ENCODE data around the gene PRKAR1B.

Gene PRKAR1B

DNA sequence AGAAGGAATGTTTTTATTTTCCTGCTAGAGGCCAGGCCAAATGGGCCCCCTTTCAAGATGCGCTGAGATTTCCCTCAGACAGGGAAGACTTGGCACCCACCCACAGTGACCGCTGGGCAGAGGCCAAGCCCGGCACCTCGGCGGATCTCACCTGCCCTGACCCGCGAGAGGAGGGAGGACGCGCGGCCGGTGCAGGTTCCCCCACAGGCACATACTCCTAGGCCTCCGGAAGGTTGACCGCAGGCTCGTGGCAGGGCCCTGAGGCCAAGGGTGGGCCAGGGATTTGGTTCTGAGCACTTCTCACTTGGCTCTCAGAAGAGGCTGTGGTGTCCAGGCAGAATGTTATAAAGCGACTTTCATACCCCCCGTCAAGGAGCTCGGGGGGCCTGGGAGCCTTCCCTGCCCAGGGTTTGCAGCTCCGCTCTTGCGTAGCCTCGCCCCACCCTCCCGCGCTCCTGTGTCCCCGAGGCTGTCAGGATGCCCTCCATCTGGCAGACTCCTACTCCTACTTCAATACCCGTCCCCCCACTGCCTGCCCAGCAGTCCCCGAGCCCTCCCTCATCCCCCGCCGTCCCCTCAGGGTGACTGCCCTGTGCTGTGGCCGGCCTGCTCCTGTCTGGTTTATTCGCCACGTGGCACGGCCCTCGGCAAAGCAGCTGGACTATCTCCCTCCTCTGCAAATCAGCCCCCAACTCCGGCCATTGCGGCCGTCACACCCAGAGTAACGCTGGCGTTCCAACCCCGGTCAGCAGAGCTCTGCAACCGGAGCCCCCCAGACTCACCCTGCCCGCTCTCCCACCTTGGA, 156.9 kb downstream of the PRKAR1B start:
- no peak for DNase-seq

DNA sequence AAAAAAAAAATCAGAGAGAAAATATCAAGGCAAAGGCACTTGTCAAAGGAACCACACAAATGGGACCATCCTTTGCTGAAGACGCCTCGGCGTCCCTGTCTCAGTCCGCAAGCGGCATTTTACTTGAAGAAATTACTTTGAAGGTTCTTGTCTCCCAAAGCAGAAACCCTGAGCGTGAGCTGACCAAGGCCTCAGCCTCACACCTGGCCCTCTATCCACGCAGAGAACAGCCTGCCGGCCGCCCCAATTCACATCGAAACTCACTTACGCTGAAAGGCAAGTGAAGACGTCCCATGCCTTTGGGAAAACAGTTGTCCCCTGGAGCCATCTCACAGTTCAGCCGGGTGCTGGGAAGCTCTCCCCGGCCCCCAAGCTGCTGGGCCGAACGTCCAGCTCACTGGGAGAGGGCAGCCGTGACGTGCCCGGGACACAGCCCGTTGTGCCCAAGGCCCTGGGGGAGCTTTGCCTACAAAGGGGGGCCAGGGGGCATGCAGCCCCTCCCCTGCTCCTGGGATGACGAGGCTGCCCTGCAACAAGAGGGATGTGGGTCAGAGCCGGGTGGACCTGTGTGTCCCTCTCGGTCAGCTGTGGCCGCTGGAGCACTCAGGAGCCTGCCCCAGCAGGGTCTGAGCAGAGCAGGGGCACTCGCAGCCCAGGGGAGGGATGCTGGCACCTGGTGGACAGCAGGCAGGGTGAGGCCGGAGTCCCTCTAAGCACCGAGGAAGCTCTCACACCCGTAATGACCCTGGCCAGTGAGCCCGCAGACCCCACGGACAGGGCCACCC, 157.8 kb downstream of the PRKAR1B start:
- DNase-seq, result no peak

DNA sequence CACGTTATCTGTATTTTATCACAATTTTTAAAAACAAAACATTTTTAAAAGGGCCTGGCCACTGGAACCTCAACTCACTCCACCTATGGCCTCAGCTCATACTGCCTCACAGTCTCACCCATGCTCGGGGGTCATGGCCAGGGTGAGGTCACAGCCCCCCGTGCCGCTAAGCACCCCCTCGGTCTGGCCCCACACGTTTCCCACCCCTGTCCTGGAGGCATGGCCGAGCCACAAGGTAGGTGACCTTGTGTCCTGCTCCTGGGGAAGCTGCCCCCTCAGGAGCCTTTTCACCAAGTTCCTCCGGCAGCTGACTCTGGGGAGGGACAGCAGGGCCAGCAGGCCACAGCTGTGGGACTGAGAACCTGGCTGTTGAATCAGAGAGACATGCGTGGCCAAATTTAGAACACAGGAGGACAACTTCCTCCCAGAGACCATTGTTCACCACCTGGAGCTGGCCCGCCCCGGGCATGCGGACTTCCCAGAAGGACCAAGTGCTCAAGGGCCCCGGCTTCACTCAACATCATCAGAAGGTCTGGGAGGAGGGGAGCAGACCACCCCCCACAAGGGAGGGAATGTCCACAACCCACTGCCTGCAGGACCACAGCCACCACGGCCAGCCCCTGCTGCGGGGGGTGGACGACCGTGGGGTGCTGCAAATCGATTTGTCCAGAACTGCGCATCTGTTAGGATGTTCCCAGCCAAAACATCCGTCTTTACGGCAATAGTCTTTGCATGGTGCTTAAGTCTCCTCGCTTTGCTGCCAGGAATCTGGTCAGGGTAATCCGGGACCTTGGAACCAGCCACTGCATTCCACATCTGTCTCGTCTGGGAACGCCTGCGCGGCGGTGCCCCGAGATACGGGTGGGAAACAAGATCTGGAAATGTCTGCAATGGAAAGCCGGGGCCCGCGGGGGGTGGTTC, 158.8 kb downstream of the PRKAR1B start:
- DNase-seq, result no peak

DNA sequence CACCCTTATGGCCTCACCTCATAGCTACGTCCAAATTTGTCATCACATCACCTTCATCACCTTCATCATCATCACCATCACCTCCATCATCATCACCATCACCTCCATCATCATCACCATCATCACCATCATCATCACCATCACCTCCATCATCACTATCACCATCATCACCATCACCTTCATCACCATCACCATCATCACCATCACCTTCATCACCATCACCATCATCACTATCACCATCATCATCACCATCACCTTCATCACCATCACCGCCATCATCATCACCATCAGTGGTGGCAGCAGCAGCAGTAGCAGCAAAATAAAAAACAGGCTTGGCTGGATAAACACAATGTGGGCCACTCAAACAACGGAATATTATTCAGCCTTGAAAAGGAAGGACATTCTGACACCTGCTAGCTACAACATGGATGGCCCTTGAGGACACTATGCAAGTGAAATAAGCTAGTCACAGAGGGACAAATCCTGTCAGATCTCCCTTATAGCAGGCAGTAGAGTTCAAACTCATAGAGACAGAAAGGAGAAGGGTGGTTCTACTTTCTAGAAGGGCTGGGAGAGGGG, 159.7 kb downstream of the PRKAR1B start:
- DNase-seq, result no peak

DNA sequence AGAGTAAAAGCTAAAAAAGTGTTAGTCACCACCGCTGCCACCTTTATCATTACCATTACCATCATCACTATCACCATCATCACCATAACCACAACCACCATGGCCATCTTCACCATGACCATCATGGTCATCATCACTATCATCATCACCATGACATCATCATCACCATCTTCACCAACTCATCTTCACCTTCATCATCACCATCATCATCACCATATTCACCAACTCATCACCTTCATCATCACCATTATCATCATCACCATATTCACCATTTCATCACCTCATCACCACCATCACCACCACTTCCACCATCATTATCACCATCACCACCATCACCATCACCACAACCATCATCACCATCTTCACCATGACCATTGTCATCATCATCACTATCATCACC, 161.0 kb downstream of the PRKAR1B start:
- no peak for DNase-seq

DNA sequence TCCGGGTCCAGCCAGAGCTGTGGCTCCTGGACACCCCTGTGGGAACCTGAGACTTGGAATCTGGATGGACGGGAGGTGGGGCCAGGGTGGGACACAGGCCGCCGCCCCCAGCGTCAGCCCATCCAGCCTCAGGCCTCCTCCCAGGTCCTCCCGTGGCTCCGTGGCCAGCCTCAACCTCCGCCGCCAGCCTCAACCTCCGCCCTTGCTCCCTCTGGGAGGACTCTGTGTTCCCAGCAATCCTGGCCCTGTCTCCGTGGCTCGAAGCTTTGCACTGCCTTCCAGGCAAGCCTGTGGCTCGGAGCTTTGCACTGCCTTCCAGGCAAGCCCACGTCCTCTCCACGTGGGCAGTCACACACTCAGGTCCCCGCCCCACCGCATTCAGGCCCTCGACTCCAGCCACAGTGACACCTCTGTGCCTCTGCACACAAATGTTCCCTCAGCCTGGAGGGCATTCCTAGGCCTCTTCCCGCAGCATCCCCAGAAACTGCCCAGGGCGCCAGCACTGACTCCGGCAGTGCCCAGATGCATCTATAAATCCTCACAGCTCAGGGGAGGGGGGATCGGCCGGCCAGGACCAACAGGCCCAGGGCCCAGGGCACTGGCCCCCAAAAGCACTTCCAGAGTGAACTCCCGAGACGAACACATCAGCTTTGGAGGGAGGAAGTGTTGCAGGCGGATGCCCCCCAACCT, 162.8 kb downstream of the PRKAR1B start:
- no peak for DNase-seq

DNA sequence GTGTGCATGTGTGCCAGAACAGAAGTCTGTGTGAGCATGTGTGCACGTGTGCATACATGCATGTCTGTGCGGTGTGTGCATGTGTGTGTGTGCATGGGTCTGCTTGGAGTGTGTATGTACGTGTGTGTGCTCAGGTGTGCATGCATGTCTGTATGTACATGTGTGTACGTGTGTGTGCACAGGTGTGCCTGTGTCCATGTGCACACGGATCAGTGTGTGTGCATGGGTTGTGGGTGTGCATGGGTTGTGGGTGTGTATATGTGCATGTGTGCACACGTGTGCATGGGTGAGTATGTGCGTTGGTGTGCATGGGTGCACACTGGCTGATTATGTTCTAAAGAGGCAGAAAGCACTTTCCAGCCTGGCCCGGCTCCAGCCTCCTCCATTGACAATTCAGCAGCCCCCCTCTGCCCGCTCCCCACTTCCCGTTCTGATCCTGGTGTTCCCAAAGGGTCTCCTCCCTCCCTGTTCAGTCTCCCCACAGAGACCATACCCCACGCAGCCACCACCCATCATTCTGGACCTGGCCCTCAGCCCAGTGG, 163.4 kb downstream of the PRKAR1B start:
- no peak for DNase-seq

DNA sequence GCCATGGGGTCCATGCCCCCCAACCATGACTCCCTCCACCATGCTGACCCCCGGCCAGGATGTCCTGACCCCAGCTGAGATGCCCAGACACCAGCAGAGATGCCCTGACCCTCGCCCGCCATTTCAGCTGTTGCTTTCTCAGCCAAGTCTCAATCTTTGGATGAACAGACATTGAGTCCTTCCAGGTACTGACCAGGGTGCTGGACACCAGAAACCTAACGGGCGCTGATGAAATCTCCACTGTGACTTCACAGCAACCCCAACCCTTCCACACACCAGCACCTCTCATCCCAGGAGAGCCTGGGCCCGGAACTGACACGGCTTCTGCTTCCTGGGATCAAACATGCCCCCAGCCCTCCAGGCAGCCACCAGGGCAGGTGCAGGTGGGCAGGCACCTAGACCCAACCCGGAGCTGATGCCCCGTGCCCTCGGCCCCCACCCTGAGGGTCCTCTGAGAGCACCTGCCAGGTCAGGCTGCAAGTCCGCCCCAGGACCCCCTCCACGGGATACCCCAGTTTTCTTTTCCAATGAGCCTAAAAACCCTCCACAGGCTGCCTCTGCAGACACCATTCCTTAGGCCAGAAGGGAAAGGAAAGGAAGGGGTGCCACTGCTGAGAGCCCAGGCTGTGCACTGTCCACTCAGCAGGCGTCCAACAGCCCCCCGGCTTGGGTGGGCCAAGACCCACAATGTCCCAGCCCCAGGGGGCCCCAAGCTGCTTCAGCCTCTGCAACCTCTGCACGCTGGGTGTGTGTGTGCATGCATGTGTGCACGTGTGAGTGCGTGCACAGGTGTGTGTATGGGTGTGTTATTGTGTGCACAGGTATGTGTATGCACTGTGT, 164.1 kb downstream of the PRKAR1B start:
- no peak for DNase-seq

DNA sequence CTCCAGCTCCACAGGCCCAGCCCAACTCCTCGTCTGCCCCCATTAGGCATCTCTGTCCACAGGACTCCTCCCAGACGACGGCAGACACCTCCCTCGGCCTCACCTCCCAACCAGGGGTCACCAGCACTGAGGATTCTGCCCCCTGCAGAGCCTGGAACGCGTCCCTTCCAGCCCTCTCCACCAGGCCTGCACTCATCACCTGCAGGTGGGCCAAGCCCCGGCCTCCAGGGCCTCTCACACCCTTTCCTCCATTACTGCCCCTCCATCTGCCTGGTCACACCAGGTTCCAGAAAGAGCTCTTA, 164.8 kb downstream of the PRKAR1B start:
- DNase-seq, result no peak

DNA sequence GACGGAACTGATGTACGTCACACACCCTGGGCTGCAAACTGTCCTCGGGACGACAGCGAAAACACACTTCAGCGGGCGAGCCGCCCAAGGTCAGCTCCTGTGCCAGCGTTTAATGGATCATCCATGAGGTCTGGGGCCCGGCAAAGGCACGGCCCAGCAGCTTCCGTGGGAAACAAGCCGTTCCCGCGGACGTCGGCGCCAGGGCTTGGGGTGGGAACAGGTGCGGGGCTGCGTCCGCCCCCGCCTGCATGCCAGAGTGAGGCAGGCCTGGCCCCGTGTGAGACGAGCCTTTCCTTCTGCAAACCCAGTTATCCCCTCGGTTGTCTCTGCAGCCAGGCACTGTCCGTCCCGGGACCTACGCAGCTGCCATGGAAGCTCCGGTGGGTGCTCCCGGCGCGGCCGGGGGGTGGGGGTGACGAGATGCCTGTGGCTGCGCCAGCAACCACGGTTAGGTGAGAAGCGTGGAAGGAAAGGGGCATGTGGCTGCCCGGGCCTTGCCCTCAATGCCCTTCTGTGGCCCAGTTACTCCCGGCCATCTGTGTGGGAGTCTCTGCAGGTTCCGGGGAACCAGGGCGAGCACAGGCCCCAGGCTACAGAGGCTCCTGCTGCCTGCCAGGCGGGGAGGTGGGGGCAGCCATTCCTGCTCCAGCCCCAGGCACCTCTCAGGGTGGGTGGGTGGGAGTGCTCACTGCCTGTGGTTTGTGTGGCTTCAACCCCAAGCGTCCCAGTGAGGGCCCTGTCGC, 165.3 kb downstream of the PRKAR1B start:
- DNase-seq, result no peak

DNA sequence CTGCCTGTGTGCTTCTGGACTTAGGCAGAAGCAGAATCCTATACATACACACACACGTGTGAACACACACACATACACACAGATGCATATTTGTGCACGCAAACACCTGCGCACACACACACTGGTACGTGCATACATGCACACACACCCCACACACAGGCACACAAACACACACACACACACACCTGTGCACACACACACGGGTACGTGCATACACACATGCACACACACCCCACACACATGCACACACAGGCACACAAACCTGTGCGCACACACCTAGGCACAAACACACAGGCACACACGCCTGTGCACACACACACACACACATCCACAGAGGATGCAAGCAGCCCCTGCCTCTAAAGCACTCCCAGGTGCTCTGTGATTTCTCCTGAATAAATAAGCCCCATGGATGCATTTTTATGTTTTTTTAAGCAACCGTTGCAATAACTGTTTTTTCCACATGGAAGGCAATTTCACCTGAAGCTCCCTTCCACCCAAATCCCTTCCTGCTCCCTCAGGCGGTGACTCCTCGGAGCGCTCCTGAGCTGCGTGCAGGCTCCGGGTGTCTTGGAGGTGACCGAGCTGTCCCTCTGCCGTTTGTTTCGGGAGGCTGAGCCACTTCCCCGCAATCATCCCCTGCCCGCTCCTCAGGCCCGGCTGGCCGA, 166.0 kb downstream of the PRKAR1B start:
- no peak for DNase-seq

DNA sequence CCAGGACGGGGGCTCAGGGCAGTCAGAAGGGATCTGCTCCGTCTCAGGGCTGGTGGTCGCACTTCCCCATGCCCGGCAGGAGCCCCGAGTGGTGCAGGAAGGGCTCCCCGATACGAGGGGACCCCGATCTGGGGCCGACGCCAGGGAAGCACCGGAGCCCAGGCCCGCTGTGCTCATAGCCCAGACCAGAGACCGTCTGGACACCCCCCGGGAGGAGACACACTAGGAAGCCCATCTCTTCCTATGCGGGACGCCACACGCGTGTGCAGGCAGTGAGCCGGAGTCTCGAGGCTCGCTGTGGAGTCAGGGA, 167.7 kb downstream of the PRKAR1B start:
- no peak for DNase-seq

DNA sequence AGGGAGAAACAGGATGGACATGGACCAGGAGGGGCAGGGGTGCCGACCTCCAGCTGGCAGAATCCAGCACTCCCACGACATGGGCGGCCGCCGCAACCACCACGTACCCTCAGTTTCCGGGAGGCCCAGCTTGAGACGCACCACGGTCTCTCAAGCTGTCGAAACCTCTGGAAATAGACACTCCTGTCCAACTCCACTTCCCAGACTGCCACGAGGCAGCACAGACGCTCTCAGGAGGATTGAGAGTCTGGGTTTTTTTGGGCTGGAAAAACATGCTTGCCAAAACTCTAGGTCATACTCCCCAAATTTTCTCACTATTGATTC, 169.6 kb downstream of the PRKAR1B start:
- DNase-seq, result no peak

DNA sequence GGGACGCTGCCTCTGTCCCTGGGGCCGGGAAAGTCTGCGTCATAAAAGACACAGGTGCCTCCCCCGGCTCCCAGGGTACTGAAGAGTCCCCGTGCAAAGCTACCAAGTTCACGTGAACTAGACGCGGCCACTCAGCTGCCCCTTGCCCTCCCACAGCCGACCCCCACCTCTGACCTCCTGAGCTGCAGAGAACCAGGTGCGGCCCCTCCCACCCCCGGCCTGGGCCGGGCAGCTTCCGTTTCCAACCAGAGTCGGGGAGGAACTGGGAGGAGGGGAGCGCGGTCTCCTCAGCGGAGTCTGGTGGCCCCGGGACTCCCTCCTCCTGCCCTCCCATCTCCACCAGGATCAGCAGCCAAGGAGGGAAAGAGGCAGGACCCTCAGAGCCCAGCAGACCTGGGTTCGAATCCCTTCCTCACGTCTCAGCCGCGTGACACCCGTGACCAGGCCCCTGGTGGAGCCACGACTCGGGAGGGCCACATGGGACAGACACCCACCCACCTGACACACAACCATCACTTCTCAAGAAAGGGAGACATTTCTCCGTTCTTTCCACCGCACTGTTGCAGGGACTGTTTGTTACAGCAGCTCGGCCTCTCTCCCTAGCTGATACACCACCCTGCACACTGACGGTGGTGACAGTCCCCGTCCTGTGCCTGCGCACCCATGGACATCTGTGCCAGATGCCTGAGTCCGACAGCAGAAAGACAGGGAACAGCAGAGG, 170.1 kb downstream of the PRKAR1B start:
- DNase-seq, result no peak

DNA sequence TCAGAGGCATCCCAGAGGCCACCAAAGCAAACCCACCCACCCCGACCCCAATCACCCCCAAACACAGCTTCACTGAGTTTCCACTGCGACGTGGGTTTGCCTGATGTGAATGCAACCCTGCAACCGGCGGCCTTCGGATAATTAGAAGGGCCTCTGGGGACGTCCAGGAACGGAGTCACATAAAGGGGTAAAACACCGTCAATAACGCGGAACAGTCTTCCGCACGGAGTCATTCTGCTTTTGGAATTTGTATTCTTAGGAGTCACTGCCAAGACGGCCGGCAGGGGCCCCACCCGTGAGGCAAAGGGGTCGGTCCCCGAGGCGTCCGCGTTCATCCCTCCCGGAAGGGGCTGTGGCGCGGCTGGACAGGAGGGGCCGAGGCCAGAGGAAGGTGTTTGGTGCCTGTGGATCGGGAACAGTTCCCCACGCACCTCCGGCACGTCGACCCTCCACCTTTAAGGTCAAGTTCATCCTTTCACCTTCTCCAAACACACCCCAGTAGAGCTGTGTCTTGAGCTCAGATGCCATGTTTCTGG, 170.7 kb downstream of the PRKAR1B start:
- no peak for DNase-seq

DNA sequence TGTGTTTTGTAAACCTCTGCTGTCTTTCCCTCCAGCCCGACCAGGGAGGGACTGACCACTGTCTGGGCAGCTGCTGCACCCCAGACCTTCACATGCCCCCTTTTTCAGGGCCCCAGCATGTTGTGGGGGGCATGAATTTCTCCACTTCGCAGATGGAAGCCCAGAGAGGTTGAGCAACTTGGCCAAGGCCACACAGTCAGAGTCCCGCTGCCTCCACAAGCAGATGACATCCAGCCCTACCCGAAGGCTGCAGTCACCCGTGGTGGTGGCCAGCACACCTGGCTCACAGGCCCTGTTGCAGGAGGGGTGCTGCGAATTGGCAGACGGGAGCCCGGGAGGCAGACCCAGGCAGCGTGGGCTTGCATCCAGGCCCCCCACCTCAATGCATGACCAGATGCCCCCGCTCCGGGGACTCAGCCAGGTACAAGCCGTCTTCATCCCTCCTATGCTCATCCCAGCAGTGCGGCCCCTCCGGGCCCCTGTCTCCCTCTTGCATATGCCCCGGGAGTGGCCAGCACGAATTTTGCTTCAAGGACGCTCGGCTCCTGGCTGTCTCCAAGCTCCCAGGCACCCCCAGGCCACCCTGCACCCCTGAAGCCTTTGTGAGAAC, 171.4 kb downstream of the PRKAR1B start:
- no peak for DNase-seq

DNA sequence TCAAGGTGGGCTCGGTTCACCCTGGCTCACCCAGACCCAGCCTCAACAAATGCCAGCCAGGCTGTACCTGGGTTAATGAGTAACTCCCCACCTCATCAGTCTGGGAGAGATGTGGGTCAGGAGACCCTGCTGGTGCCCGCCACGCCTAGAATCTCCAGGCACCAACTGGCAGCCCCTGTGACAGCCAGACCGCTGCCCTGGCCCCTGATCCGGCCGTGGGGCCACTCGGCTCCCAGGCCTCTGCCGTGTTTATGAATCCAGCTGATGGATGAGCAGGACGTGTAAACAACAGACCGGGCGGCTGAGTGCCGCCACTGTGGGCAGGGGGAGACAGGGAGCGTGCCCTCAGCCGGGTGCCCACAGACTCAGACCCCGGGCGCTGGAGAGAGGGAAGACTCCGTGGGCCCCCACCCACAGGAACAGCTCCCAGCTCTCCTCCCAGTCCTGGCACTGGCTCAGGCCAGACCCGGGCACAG, 173.4 kb downstream of the PRKAR1B start:
- DNase-seq, result no peak

DNA sequence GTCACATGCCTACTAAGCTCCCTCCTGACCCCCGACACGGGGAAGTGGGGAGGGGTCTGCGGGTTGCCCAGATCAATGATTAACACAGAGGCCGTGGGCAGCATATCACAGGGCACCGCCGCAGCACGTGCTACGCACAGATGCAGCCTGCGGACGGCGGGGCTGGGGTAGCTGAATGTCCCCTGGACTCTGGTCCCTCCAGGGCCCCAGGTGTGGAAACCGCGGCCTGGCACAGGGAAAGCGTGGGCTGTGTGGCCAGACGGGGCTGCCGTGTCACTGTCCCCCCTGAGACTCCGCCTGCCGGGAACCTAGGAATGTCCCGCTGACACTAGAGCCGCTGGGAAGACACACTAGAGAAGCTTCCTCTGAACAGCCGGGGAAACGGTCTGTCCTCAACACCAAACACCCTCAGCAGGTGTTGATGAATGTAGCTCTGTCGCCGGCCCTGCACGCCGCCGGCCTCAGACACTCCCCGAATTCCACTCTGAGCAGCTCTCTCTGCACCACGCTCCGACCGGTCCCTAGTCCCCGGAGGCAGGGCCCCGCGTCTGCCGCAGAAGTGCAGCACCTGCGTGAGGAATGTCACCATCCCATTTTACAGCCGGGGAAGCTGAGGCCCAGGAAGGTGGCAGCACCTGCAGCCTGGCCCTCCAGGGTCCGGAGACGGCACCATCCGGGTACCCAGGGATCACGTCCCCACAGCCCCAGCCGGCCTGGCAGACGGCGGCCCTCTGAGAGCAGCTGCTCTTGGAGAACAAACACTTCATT, 174.0 kb downstream of the PRKAR1B start:
- no peak for DNase-seq

Measured in NCI-H187 (cell line).